Activated CD4-positive, alpha-beta memory T cell treated with anti-CD3 and anti-CD28 coated beads for 36 hours (primary cell): ENCODE data around the gene TRABD2B. TPM values are rescaled to one million over a fixed set of nuclear protein-coding genes. Genes with fewer than 3 reads are reported as not detected.

Experiments
- CTCF ChIA-PET: fragments of 350-600 bp; sonication (Branson Sonifier 250); formaldehyde crosslinking; loops from one replicate; lab custom pipeline; 2021; ENCODE audit warnings: antibody characterized with exemption, inconsistent platforms; lab: Charles Lee
- POLR2A ChIA-PET: fragments of 350-600 bp; sonication (Branson Sonifier 250); formaldehyde crosslinking; loops from one replicate; lab custom pipeline; 2021; ENCODE audit warnings: antibody characterized with exemption; lab: Charles Lee
- DNase-seq: peaks from one replicate; pipeline ENCODE4 v3.0.0-alpha.2; 2020
- H3K27ac Mint-ChIP-seq: one replicate; pipeline ENCODE4 v1.8.0; 2021; ENCODE audit warnings: mixed read lengths
- H3K27me3 Mint-ChIP-seq: one replicate; pipeline ENCODE4 v1.8.0; 2021; ENCODE audit warnings: mixed read lengths
- H3K36me3 Mint-ChIP-seq: one replicate; pipeline ENCODE4 v1.8.0; 2021; ENCODE audit warnings: mixed read lengths
- H3K4me1 Mint-ChIP-seq: one replicate; pipeline ENCODE4 v1.8.0; 2021; ENCODE audit warnings: low read depth, mixed read lengths
- H3K4me3 Mint-ChIP-seq: one replicate; pipeline ENCODE4 v1.8.0; 2021; ENCODE audit warnings: mild to moderate bottlenecking, mixed read lengths
- H3K9me3 Mint-ChIP-seq: one replicate; pipeline ENCODE4 v1.8.0; 2021; ENCODE audit warnings: mixed read lengths
- intact Hi-C: fragments of 100-400 bp; cut with micrococcal nuclease; formaldehyde crosslinking; loops from one replicate; pipeline ENCODE4 v1.15.1; 2023
- total RNA-seq, 2 experiments: library from RNA; stranded (reverse); gene quantifications; one replicate each; pipeline ENCODE4 v1.2.3, GENCODE V29; 2021

TRABD2B gene
- total RNA-seq, 2 experiments from 2014 or later: not detected

- H3K9me3 Mint-ChIP-seq: no peaks in the 10 kb centered on the region
- intact Hi-C loops: no loop called here
Observed at GRCh38 chr1:47779613-47780012, 217.6 kb downstream of the TRABD2B start.

GRCh38 chr1:47778280-47778679 is 218.9 kb downstream of the TRABD2B start:
- Mint-ChIP-seq H3K9me3 (no peaks in the 10 kb centered on the region), H3K4me1 (no peaks in the 10 kb centered on the region), H3K27me3 (peaks cover 2% of the 10 kb centered on the region), H3K27ac (no peak overlapping the region), H3K36me3 (no peaks in the 10 kb centered on the region), H3K4me3 (no peak overlapping the region)
- CTCF ChIA-PET: no interaction called here
- intact Hi-C loops: no loop called here
- POLR2A ChIA-PET: no interaction called here
- no peak for DNase-seq

More at GRCh38 chr1:47779613-47780012, 217.6 kb downstream of the TRABD2B start:
- DNase-seq: no peak
- Mint-ChIP-seq H3K4me3 (no peak overlapping the region), H3K36me3 (no peaks in the 10 kb centered on the region), H3K27ac (no peak overlapping the region), H3K4me1 (no peaks in the 10 kb centered on the region), H3K27me3 (peaks cover 2% of the 10 kb centered on the region)
- ChIA-PET POLR2A (no interaction called here), CTCF (no interaction called here)

- POLR2A ChIA-PET: no interaction called here
- Mint-ChIP-seq H3K27me3 (peaks cover 3% of the 10 kb centered on the region), H3K4me1 (no peaks in the 10 kb centered on the region), H3K9me3 (no peaks in the 10 kb centered on the region), H3K36me3 (no peaks in the 10 kb centered on the region), H3K4me3 (no peak overlapping the region), H3K27ac (no peak overlapping the region)
- CTCF ChIA-PET: no interaction called here
- DNase-seq: no peak
- intact Hi-C loops: no loop called here
Observed at GRCh38 chr1:47777322-47777721, 219.9 kb downstream of the TRABD2B start.

GRCh38 chr1:47776667-47777131 is 220.5 kb downstream of the TRABD2B start:
- H3K4me1 Mint-ChIP-seq: no peaks in the 10 kb centered on the region
- no peak overlapping the region for H3K4me3 Mint-ChIP-seq
- no peaks in the 10 kb centered on the region for H3K9me3 Mint-ChIP-seq
- peaks cover 6% of the 10 kb centered on the region for H3K27me3 Mint-ChIP-seq
- POLR2A ChIA-PET: no interaction called here
- H3K27ac Mint-ChIP-seq: no peak overlapping the region
- CTCF ChIA-PET: no interaction called here
- H3K36me3 Mint-ChIP-seq: no peaks in the 10 kb centered on the region
- intact Hi-C loops: no loop called here
- no peak for DNase-seq

GRCh38 chr1:47774986-47775834 is 222.0 kb downstream of the TRABD2B start:
- POLR2A ChIA-PET: no interaction called here
- DNase-seq: no peak
- peaks cover 6% of the 10 kb centered on the region for H3K27me3 Mint-ChIP-seq

GRCh38 chr1:47772960-47773682 is 224.1 kb downstream of the TRABD2B start:
- no peaks in the 10 kb centered on the region for H3K36me3 Mint-ChIP-seq
- ChIA-PET CTCF (no interaction called here), POLR2A (no interaction called here)
- no peak overlapping the region for H3K27ac Mint-ChIP-seq
- no peak for DNase-seq
- H3K27me3 Mint-ChIP-seq: peaks cover 6% of the 10 kb centered on the region
- H3K4me3 Mint-ChIP-seq: no peak overlapping the region
- H3K9me3 Mint-ChIP-seq: no peaks in the 10 kb centered on the region
- intact Hi-C loops: no loop called here
- no peaks in the 10 kb centered on the region for H3K4me1 Mint-ChIP-seq

More at GRCh38 chr1:47774986-47775834, 222.0 kb downstream of the TRABD2B start:
- Mint-ChIP-seq H3K9me3 (no peaks in the 10 kb centered on the region), H3K36me3 (no peaks in the 10 kb centered on the region), H3K4me3 (no peak overlapping the region), H3K4me1 (no peaks in the 10 kb centered on the region), H3K27ac (no peak overlapping the region)
- CTCF ChIA-PET: interaction anchor here (0.9 kb wide), 1 partner anchor 20 kb away, joined by 4 read pairs; no protein-coding TSS in a partner anchor
- intact Hi-C loops: no loop called here

- Mint-ChIP-seq H3K27me3 (peaks cover 4% of the 10 kb centered on the region), H3K36me3 (no peaks in the 10 kb centered on the region), H3K9me3 (no peaks in the 10 kb centered on the region), H3K27ac (no peak overlapping the region), H3K4me3 (no peak overlapping the region), H3K4me1 (no peaks in the 10 kb centered on the region)
- intact Hi-C loops: no loop called here
- CTCF ChIA-PET: no interaction called here
- POLR2A ChIA-PET: no interaction called here
- DNase-seq: no peak
Observed at GRCh38 chr1:47772281-47772680, 224.9 kb downstream of the TRABD2B start.

GRCh38 chr1:47771751-47772150 is 225.4 kb downstream of the TRABD2B start:
- DNase-seq: no peak
- H3K27ac Mint-ChIP-seq: no peak overlapping the region
- intact Hi-C loops: no loop called here
- peaks cover 4% of the 10 kb centered on the region for H3K27me3 Mint-ChIP-seq
- ChIA-PET POLR2A (no interaction called here), CTCF (no interaction called here)
- no peak overlapping the region for H3K4me3 Mint-ChIP-seq
- no peaks in the 10 kb centered on the region for H3K4me1 Mint-ChIP-seq
- H3K36me3 Mint-ChIP-seq: no peaks in the 10 kb centered on the region
- no peaks in the 10 kb centered on the region for H3K9me3 Mint-ChIP-seq

- no peaks in the 10 kb centered on the region for H3K36me3 Mint-ChIP-seq
- no peaks in the 10 kb centered on the region for H3K4me1 Mint-ChIP-seq
- POLR2A ChIA-PET: no interaction called here
- DNase-seq: no peak
- peaks cover 4% of the 10 kb centered on the region for H3K27me3 Mint-ChIP-seq
- intact Hi-C loops: no loop called here
- no peak overlapping the region for H3K4me3 Mint-ChIP-seq
- CTCF ChIA-PET: no interaction called here
- no peak overlapping the region for H3K27ac Mint-ChIP-seq
- no peaks in the 10 kb centered on the region for H3K9me3 Mint-ChIP-seq
Observed at GRCh38 chr1:47769983-47770382, 227.2 kb downstream of the TRABD2B start.

- Mint-ChIP-seq H3K9me3 (no peaks in the 10 kb centered on the region), H3K4me1 (no peaks in the 10 kb centered on the region), H3K27me3 (peaks cover 4% of the 10 kb centered on the region), H3K36me3 (no peaks in the 10 kb centered on the region), H3K4me3 (no peak overlapping the region), H3K27ac (no peak overlapping the region)
- intact Hi-C loops: no loop called here
- ChIA-PET CTCF (no interaction called here), POLR2A (no interaction called here)
- DNase-seq: no peak
Observed at GRCh38 chr1:47769295-47769694, 227.9 kb downstream of the TRABD2B start.

- no peaks in the 10 kb centered on the region for H3K4me1 Mint-ChIP-seq
- no peak overlapping the region for H3K27ac Mint-ChIP-seq
- no peaks in the 10 kb centered on the region for H3K36me3 Mint-ChIP-seq
- ChIA-PET CTCF (interaction anchor here (0.6 kb wide), 1 partner anchor 180 kb away, joined by 3 read pairs; no protein-coding TSS in a partner anchor), POLR2A (no interaction called here)
- no peak for DNase-seq
- intact Hi-C loops: no loop called here
- no peak overlapping the region for H3K4me3 Mint-ChIP-seq
- no peaks in the 10 kb centered on the region for H3K9me3 Mint-ChIP-seq
- H3K27me3 Mint-ChIP-seq: peaks cover 4% of the 10 kb centered on the region
Observed at GRCh38 chr1:47767741-47768100, 229.5 kb downstream of the TRABD2B start.

GRCh38 chr1:47766832-47767740 is 230.1 kb downstream of the TRABD2B start:
- Mint-ChIP-seq H3K27me3 (peaks cover under 1% of the 10 kb centered on the region), H3K9me3 (no peaks in the 10 kb centered on the region), H3K36me3 (no peaks in the 10 kb centered on the region), H3K27ac (no peak overlapping the region), H3K4me3 (no peak overlapping the region), H3K4me1 (no peaks in the 10 kb centered on the region)
- no peak for DNase-seq
- intact Hi-C loops: no loop called here
- CTCF ChIA-PET: interaction anchor here (0.6 kb wide), 1 partner anchor 181 kb away, joined by 3 read pairs; no protein-coding TSS in a partner anchor
- POLR2A ChIA-PET: no interaction called here
